SH-SY5Y (cell line): Measurements from ENCODE around the gene FUT7.

Source experiments
- GATA2 ChIP-seq: IDR thresholded peaks from 2 replicates; pipeline ENCODE4 v1.6.1; 2011; ENCODE audit warnings: mild to moderate bottlenecking, low read depth, low read length
- GATA3 ChIP-seq: IDR thresholded peaks from 2 replicates; pipeline ENCODE4 v1.6.1; 2011; ENCODE audit warnings: low read depth, mild to moderate bottlenecking, low read length, moderate library complexity

DNA sequence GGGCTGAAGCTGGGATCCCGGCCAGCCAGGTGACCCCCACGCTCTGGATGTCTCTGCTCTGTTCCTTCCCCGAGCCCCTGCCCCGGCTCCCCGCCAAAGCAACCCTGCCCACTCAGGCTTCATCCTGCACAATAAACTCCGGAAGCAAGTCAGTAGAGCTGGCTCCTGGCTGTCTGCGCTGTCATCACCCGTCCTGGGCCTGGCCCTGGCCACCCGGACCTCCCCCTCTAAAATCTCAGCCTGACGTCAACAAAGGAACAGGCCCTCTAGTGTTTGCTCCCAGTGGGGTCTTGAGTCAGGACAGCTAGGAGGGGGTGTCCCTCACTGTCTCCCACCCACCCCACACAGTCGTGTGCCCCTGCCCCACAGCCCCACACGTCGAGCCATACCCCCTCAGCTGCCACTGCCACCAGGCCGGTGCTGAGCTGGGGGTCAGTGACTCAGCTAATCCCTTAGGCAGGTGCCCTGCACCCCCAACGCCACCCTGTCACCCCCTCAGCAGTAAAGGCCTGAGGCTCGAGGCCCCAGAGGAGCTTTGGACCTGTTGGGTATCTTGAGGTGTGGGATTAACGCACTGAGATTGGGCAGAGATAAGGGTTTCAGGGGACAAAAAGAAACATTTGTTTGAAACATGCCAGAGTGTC lies 50.2 kb downstream of the FUT7 start:
- TF ChIP-seq GATA2: peak; percentile 75
- TF ChIP-seq GATA3: no peak
